ENCODE data around the gene PLK5.
"Not testable (repeated sequence)": the region's sequence is repeated elsewhere in the genome, so short reads cannot be mapped to it uniquely, and the experiment has no call there.

PLK5 gene

DNA sequence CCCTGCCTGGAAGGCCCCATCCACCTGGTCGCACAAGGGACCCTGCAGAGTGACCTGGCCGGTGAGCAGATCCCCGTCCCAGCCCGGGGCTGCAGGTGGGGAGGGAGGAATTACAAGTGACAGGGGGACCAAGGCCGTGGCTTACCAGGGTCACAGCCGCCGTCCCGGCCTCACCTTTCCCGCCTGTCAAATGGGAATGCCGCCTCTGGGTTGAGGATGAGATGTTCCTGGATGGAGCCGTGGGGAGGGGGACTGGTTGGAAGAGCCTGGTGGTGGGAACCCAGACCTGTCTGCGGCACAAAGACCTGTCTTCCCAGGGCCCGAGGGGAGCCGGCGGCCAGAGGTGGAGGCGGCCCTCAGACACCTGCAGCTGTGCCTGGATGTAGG lies 5.5 kb downstream of the PLK5 start:
- H3K4me2 ChIP-seq (ENCODE audit: low read length), result no peak overlapping the region
- no peaks in the 10 kb centered on the region for H3K36me3 ChIP-seq (ENCODE audit: control insufficient read depth, insufficient read depth, low read length)
- TF ChIP-seq, protein P1, sequence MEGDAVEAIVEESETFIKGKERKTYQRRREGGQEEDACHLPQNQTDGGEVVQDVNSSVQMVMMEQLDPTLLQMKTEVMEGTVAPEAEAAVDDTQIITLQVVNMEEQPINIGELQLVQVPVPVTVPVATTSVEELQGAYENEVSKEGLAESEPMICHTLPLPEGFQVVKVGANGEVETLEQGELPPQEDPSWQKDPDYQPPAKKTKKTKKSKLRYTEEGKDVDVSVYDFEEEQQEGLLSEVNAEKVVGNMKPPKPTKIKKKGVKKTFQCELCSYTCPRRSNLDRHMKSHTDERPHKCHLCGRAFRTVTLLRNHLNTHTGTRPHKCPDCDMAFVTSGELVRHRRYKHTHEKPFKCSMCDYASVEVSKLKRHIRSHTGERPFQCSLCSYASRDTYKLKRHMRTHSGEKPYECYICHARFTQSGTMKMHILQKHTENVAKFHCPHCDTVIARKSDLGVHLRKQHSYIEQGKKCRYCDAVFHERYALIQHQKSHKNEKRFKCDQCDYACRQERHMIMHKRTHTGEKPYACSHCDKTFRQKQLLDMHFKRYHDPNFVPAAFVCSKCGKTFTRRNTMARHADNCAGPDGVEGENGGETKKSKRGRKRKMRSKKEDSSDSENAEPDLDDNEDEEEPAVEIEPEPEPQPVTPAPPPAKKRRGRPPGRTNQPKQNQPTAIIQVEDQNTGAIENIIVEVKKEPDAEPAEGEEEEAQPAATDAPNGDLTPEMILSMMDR (IDR thresholded peaks at IDR 0.05), result no peak
- no peaks in the 10 kb centered on the region for H3K27me3 ChIP-seq (ENCODE audit: control insufficient read depth, insufficient read depth, low read length)
- no peak overlapping the region for H3K4me3 ChIP-seq (ENCODE audit: low read depth, low read length)
- H3K27ac ChIP-seq, result no peak overlapping the region
- H3K79me2 ChIP-seq, result no peaks in the 10 kb centered on the region
- H3K9ac ChIP-seq, result no peak overlapping the region
- no peaks in the 10 kb centered on the region for H3K9me3 ChIP-seq (ENCODE audit: control insufficient read depth, low read length)
- H3K4me1 ChIP-seq, result no peaks in the 10 kb centered on the region
- no peak overlapping the region for H2AFZ ChIP-seq

DNA sequence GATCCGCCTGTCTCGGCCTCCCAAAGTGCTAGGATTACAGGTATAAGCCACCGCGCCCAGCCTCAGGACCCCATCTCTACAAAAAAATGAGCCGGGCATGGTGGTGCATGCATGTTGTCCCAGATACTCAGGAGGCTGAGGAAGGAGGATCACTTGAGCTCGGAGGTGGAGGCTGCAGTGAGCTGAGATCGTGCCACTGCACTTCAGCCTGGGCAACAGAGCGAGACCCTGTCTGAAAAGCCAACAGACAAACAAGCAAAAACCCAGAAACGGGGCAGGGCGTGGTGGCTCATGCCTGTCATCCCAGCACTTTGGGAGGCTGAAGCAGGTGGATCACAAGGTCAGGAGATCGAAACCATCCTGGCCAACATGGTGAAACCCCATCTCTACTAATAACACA lies 7.0 kb downstream of the PLK5 start:
- not testable (repeated sequence) for H3K27me3 ChIP-seq (ENCODE audit: control insufficient read depth, insufficient read depth, low read length); H3K4me1 ChIP-seq; H3K4me3 ChIP-seq (ENCODE audit: low read depth, low read length); H3K4me2 ChIP-seq (ENCODE audit: low read length); H3K9ac ChIP-seq; H2AFZ ChIP-seq; H3K9me3 ChIP-seq (ENCODE audit: control insufficient read depth, low read length); H3K36me3 ChIP-seq (ENCODE audit: control insufficient read depth, insufficient read depth, low read length); H3K79me2 ChIP-seq; H3K27ac ChIP-seq

DNA sequence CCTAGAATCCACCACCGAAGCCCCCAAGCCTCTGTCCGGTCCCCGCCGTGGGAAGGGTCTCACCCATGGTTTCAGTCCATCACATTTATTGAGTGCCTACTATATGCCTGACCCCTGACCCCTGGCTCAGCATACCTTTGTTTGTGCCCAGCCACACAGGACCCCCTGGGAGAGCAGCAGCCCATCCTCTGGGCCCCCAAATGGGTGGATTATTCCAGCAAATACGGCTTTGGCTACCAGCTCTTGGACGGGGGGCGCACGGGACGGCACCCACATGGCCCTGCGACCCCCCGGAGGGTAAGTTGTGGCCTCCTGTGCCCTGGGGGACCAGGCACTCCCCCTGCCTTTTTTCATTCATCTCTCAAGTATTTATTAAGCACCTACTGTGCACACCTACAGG lies 7.7 kb downstream of the PLK5 start:
- Histone ChIP-seq H3K79me2 (no peaks in the 10 kb centered on the region), H3K9me3 (ENCODE audit: control insufficient read depth, low read length) (no peaks in the 10 kb centered on the region), H3K9ac (no peak overlapping the region), H3K27ac (no peak overlapping the region), H2AFZ (no peak overlapping the region), H3K27me3 (ENCODE audit: control insufficient read depth, insufficient read depth, low read length) (no peaks in the 10 kb centered on the region), H3K4me1 (no peaks in the 10 kb centered on the region), H3K36me3 (ENCODE audit: control insufficient read depth, insufficient read depth, low read length) (no peaks in the 10 kb centered on the region), H3K4me2 (ENCODE audit: low read length) (no peak overlapping the region), H3K4me3 (ENCODE audit: low read depth, low read length) (no peak overlapping the region)
- TF ChIP-seq, protein P1 (IDR thresholded peaks at IDR 0.05), result no peak

DNA sequence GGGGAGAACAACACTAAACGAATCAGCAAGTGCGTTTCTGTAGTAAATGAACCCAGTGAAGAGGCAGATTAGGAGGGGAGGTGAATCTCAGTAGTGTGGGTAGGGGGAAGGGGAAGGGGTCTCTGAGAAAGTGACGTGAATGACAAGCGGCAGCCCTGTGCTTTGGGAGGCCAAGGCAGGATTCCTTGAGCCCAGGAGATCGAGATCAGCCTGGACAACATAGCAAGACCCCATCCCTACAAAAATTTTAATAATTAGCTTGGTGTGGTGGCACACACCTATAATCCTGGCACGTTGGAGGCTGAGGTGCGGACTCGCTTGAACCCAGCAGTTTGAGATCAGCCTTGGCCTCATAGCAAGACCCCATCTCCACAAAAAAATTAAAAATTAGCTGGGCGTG lies 8.1 kb downstream of the PLK5 start:
- Histone ChIP-seq H3K4me2 (ENCODE audit: low read length) (no peak overlapping the region), H3K4me3 (ENCODE audit: low read depth, low read length) (no peak overlapping the region), H3K27me3 (ENCODE audit: control insufficient read depth, insufficient read depth, low read length) (no peaks in the 10 kb centered on the region), H2AFZ (no peak overlapping the region), H3K36me3 (ENCODE audit: control insufficient read depth, insufficient read depth, low read length) (no peaks in the 10 kb centered on the region), H3K9me3 (ENCODE audit: control insufficient read depth, low read length) (no peaks in the 10 kb centered on the region), H3K27ac (no peak overlapping the region), H3K4me1 (no peaks in the 10 kb centered on the region), H3K79me2 (no peaks in the 10 kb centered on the region), H3K9ac (no peak overlapping the region)
- TF ChIP-seq, protein P1 (IDR thresholded peaks at IDR 0.05), result no peak

DNA sequence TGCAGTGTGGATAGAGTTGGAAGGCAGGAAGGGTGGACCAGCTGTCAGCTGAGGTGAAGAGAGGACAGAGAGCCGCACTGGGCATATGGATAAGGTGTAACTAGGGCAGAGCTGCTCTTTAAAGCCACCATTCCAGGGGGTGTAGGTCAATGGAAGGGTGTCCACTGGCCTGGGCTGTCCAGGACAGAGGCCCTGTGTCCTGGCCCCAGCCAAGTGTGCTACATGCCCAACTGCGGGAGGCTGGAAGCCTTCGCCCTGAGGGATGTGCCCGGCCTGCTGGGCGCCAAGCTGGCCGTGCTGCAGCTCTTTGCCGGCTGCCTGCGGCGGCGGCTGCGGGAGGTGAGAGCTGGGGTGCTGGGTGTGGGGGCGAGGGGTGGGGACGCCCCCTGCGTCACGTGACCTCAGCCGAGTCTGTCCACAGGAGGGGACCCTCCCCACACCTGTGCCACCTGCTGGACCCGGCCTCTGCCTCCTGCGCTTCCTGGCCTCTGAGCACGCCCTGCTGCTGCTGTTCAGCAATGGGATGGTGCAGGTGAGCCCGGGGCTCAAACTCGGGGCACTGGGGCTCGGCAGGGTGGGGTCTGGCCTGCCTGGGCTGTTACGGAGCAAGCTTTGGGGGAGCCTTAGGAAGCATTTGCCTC lies 9.8 kb downstream of the PLK5 start:
- TF ChIP-seq, protein P1 (IDR thresholded peaks at IDR 0.05), result no peak
- no peaks in the 10 kb centered on the region for H3K36me3 ChIP-seq (ENCODE audit: control insufficient read depth, insufficient read depth, low read length)
- no peaks in the 10 kb centered on the region for H3K4me1 ChIP-seq
- no peak overlapping the region for H3K9ac ChIP-seq
- H3K4me3 ChIP-seq (ENCODE audit: low read depth, low read length), result no peak overlapping the region
- H3K4me2 ChIP-seq (ENCODE audit: low read length), result no peak overlapping the region
- H3K9me3 ChIP-seq (ENCODE audit: control insufficient read depth, low read length), result no peaks in the 10 kb centered on the region
- no peaks in the 10 kb centered on the region for H3K79me2 ChIP-seq
- no peaks in the 10 kb centered on the region for H3K27me3 ChIP-seq (ENCODE audit: control insufficient read depth, insufficient read depth, low read length)
- H2AFZ ChIP-seq, result no peak overlapping the region
- no peak overlapping the region for H3K27ac ChIP-seq
